ENCODE results near the gene IMPDH2. TPM values are rescaled to one million over a fixed set of nuclear protein-coding genes. Genes with fewer than 3 reads are reported as not detected.

Gene IMPDH2
- total RNA-seq, 2 experiments from 2014 or later, result 145 to 146 TPM

- no peak for DNase-seq
- Mint-ChIP-seq H3K27ac (no peak overlapping the region), H3K4me3 (no peak overlapping the region), H3K27me3 (no peaks in the 10 kb centered on the region), H3K9me3 (no peaks in the 10 kb centered on the region), H3K4me1 (peaks cover 5% of the 10 kb centered on the region), H3K36me3 (peaks cover 18% of the 10 kb centered on the region)
- POLR2A ChIA-PET, result interaction anchor here (0.7 kb wide), 2 partner anchors 14 to 288 kb away, joined by 5 read pairs; no protein-coding TSS in a partner anchor
- no peak for ATAC-seq (ENCODE audit: low read depth)
Measured at GRCh38 chr3:48980295-48980694, 48.9 kb downstream of the IMPDH2 start.

DNA sequence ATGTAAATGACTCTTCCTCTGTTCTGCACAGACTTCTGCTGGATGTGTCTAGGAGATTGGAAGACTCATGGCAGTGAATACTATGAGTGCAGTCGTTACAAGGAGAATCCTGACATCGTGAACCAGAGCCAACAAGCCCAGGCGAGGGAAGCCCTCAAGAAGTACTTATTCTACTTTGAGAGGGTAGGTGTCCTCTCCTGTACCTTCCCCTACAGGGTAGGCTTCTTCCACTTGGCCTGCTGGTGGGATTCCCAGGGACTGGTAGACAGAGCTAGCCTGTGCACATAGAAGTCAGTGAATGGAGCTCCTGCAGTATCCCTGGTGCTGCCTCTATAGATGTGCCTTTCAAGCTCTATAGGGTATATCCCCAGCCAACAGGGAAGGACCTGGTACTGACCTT, 49.7 kb downstream of the IMPDH2 start:
- no peak for DNase-seq
- POLR2A ChIA-PET, result no interaction called here
- Mint-ChIP-seq H3K27ac (no peak overlapping the region), H3K4me3 (no peak overlapping the region), H3K27me3 (no peaks in the 10 kb centered on the region), H3K36me3 (peaks cover 19% of the 10 kb centered on the region), H3K9me3 (no peaks in the 10 kb centered on the region), H3K4me1 (peaks cover 8% of the 10 kb centered on the region)
- ATAC-seq (ENCODE audit: low read depth), result no peak

Small RNA genes within 50 kb of the gene (microRNA-seq; reads per million reads assigned to microRNA genes)
- gene MIR191, result 16,445 reads per million, percentile 97 among the genes with 10 or more reads in this experiment
- gene MIR425, result 4,179 reads per million, percentile 90 among the genes with 10 or more reads in this experiment

Other genes starting within 250 kb of the IMPDH2 start
- gene PRKAR2A, start 181.5 kb downstream of the IMPDH2 start, total RNA-seq, result 10 to 100 TPM; 37.0 to 37.6 TPM
- 10 to 100 TPM; 27.5 to 28.3 TPM for gene SLC25A20, start 130.5 kb downstream of the IMPDH2 start, total RNA-seq
- gene ARIH2, start 110.6 kb downstream of the IMPDH2 start, total RNA-seq, result 100 to 1,000 TPM; 108 to 118 TPM
- gene P4HTM, start 39.2 kb downstream of the IMPDH2 start, total RNA-seq, result 10 to 100 TPM; 57.4 to 57.7 TPM
- 100 to 1,000 TPM; 185 to 207 TPM for gene WDR6, start 22.0 kb downstream of the IMPDH2 start, total RNA-seq
- gene DALRD3, start 10.8 kb downstream of the IMPDH2 start, total RNA-seq, result 10 to 100 TPM; 27.9 to 29.9 TPM
- gene NDUFAF3, start 7.3 kb downstream of the IMPDH2 start, total RNA-seq, result 10 to 100 TPM; 78.9 to 82.4 TPM
- gene QRICH1, start 64.7 kb upstream of the IMPDH2 start, total RNA-seq, result 100 to 1,000 TPM; 141 to 153 TPM
- 100 to 1,000 TPM; 223 to 237 TPM for gene QARS1, start 75.4 kb upstream of the IMPDH2 start, total RNA-seq
- 10 to 100 TPM; 77.8 to 78.2 TPM for gene USP19, start 91.4 kb upstream of the IMPDH2 start, total RNA-seq
- 1 to 10 TPM in 1 of 2 experiments, under 1 TPM in 1; 0.45 to 1.2 TPM for gene LAMB2, start 103.7 kb upstream of the IMPDH2 start, total RNA-seq
- gene CCDC71, start 136.9 kb upstream of the IMPDH2 start, total RNA-seq, result 10 to 100 TPM; 27.5 to 29.2 TPM
- gene KLHDC8B, start 142.2 kb upstream of the IMPDH2 start, total RNA-seq, result 1 to 10 TPM; 2.6 to 3.2 TPM
- 10 to 100 TPM in 1 of 2 experiments, 1 to 10 TPM in 1; 8.1 to 10.9 TPM for gene C3orf62, start 247.8 kb upstream of the IMPDH2 start, total RNA-seq

Data from activated naive CD8-positive, alpha-beta T cell treated with anti-CD3 and anti-CD28 coated beads, Interleukin-2, amount 10 ng/mL, durations not matched to agents 7 days and 5 days (primary cell).